Natural killer cell (primary cell): ENCODE data around the gene SYT13. TPM values are rescaled to one million over a fixed set of nuclear protein-coding genes. Genes with fewer than 3 reads are reported as not detected.

Experiments
- ATAC-seq, 3 donors: fragments of 150-1000 bp in 2 of 3; fragments of 200-7000 bp in 1 of 3; cut with Tn5 transposase; 1 replicate in 1 of 3; 2 replicates in 2 of 3; pipeline ENCODE4 v1.10.0; 2021; ENCODE audit warnings: mild to moderate bottlenecking in 2 of 3, moderate library complexity in 2 of 3
- DNase-seq, 2 donors: peaks; one replicate each; pipeline versions ENCODE4 v3.0.0 to v3.0.0-alpha.2; 2013 to 2021; ENCODE audit warnings: mixed read lengths in 1 of 2
- H3K27ac ChIP-seq: one replicate; pipeline ENCODE4 v1.5.1; 2013; ENCODE audit warnings: mild to moderate bottlenecking, low read length
- H3K27me3 ChIP-seq: one replicate; pipeline ENCODE4 v1.6.1; 2013; ENCODE audit warnings: low read length; ENCODE audit not compliant: control insufficient read depth, insufficient read depth
- H3K36me3 ChIP-seq: one replicate; pipeline ENCODE4 v1.6.1; 2013; ENCODE audit warnings: low read length; ENCODE audit not compliant: control insufficient read depth, insufficient read depth
- H3K4me1 ChIP-seq: one replicate; pipeline ENCODE4 v1.6.1; 2013; ENCODE audit warnings: low read length; ENCODE audit not compliant: control insufficient read depth, insufficient read depth
- H3K4me3 ChIP-seq: one replicate; pipeline ENCODE4 v1.5.1; 2013; ENCODE audit warnings: low read length
- H3K9me3 ChIP-seq: one replicate; pipeline ENCODE4 v1.6.1; 2013; ENCODE audit warnings: low read length; ENCODE audit not compliant: control insufficient read depth, insufficient read depth
- H3K27ac Mint-ChIP-seq, 2 donors: one replicate each; pipeline ENCODE4 v1.8.0; 2022; ENCODE audit warnings: mild to moderate bottlenecking in 2 of 2, mixed read lengths in 2 of 2, moderate library complexity in 1 of 2
- H3K27me3 Mint-ChIP-seq, 2 donors: one replicate each; pipeline ENCODE4 v1.8.0; 2022; ENCODE audit warnings: low read depth in 2 of 2, mixed read lengths in 2 of 2
- H3K36me3 Mint-ChIP-seq: one replicate; pipeline ENCODE4 v1.8.0; 2022; ENCODE audit warnings: mixed read lengths
- H3K4me1 Mint-ChIP-seq, 2 donors: one replicate each; pipeline ENCODE4 v1.8.0; 2022; ENCODE audit warnings: mixed read lengths in 2 of 2
- H3K4me3 Mint-ChIP-seq: one replicate; pipeline ENCODE4 v1.8.0; 2022; ENCODE audit warnings: mild to moderate bottlenecking, moderate library complexity, mixed read lengths
- H3K9me3 Mint-ChIP-seq, 2 donors: one replicate each; pipeline ENCODE4 v1.8.0; 2022; ENCODE audit warnings: mixed read lengths in 2 of 2
- WGBS: methylation state at CpG from one replicate; pipeline ENCODE4 v1.1.7; 2013; ENCODE audit warnings: missing lambda C conversion rate; ENCODE audit not compliant: insufficient coverage; 5-methylcytosine and 5-hydroxymethylcytosine counted together
- intact Hi-C: fragments of 100-400 bp; cut with micrococcal nuclease; formaldehyde crosslinking; loops from one replicate; pipeline ENCODE4 v1.14.2; 2022
- total RNA-seq, 4 donors: library from RNA; stranded (reverse); fragments of 120-200 nt in 1 of 4; gene quantifications; one replicate each; pipeline versions ENCODE4 v1.2.3 to v1.2.4, GENCODE V29; 2013 to 2022
- TF ChIP-seq, protein P1 (sequence below): fragments of 200-600 bp; IDR thresholded peaks from one replicate; pipeline ENCODE4 v1.8.0; 2022; ENCODE audit warnings: antibody characterized with exemption

SYT13 gene
- total RNA-seq, 3 donors from 2014 or later (not counting 1 experiment from before 2014, with no cell fraction given): not detected

DNA sequence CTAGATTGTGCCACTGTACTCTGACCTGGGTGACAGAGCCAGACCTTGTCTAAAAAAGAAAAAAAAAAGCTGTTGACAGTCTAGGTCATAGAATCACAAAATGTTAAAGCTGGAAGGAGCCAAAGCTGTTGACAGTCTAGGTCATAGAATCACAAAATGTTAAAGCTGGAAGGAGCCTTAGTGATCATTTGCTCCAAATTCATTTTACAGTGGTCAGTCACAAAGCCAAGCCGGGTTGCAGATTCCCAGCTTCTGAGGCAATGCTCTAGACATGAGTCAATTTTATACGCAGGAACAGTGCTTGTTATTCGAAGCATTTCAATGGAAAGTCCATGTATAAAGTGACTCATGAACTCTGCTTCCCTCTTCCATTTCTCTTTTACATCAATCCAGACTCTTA is 47.4 kb downstream of the SYT13 start:
- Histone ChIP-seq H3K27ac (no peak overlapping the region), H3K4me1 (peaks cover under 1% of the 10 kb centered on the region), H3K4me3 (no peak overlapping the region), H3K27me3 (no peaks in the 10 kb centered on the region), H3K36me3 (no peaks in the 10 kb centered on the region), H3K9me3 (no peaks in the 10 kb centered on the region)
- Mint-ChIP-seq H3K9me3 (no peaks in the 10 kb centered on the region), H3K4me3 (no peak overlapping the region), H3K36me3 (no peaks in the 10 kb centered on the region), H3K27ac (no peak overlapping the region), H3K4me1 (no peaks in the 10 kb centered on the region), H3K27me3 (peaks cover 15 to 21% of the 10 kb centered on the region in 2 donors)
- intact Hi-C loops: no loop called here
- ATAC-seq (no peak), DNase-seq (no peak)
- WGBS: 97% methylated on average over 3 of the region's 3 CpGs
- TF ChIP-seq, protein P1, sequence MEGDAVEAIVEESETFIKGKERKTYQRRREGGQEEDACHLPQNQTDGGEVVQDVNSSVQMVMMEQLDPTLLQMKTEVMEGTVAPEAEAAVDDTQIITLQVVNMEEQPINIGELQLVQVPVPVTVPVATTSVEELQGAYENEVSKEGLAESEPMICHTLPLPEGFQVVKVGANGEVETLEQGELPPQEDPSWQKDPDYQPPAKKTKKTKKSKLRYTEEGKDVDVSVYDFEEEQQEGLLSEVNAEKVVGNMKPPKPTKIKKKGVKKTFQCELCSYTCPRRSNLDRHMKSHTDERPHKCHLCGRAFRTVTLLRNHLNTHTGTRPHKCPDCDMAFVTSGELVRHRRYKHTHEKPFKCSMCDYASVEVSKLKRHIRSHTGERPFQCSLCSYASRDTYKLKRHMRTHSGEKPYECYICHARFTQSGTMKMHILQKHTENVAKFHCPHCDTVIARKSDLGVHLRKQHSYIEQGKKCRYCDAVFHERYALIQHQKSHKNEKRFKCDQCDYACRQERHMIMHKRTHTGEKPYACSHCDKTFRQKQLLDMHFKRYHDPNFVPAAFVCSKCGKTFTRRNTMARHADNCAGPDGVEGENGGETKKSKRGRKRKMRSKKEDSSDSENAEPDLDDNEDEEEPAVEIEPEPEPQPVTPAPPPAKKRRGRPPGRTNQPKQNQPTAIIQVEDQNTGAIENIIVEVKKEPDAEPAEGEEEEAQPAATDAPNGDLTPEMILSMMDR: no peak

DNA sequence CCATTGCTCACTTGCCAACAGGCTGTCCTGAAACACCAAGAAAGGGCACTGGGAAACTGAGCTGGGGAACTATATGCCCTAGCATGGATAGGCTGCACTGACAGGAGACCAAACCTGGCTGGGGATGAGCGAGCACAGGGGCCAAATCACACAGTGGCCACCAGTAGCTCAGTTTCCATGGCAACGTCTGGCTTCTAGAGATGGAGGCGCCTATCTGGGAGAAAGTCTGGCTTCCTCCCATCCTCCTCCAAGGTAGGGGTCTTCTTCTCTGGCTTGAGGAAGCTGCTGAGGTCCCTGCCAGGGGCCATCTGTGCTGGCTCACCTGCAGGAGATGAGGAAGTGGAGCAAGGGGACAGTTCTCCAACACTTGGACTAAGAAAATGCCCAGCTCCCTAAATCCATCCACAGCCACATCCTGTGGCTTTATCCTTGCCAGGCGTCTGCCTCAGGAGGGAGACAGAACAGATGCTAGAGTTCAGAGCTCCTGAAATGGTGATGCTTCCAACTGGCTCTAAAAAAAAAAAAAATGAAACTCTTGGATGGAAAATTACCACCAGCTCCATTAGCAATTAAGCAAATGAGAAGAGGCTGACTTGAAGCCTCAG is 48.3 kb downstream of the SYT13 start:
- no peak overlapping the region for H3K27ac Mint-ChIP-seq
- H3K36me3 Mint-ChIP-seq: no peaks in the 10 kb centered on the region
- H3K9me3 ChIP-seq: no peaks in the 10 kb centered on the region
- H3K27ac ChIP-seq: no peak overlapping the region
- H3K27me3 ChIP-seq: no peaks in the 10 kb centered on the region
- H3K9me3 Mint-ChIP-seq: no peaks in the 10 kb centered on the region
- H3K4me3 ChIP-seq: no peak overlapping the region
- intact Hi-C loops: no loop called here
- no peaks in the 10 kb centered on the region for H3K4me1 Mint-ChIP-seq
- ATAC-seq: no peak
- H3K36me3 ChIP-seq: no peaks in the 10 kb centered on the region
- TF ChIP-seq, protein P1: no peak
- WGBS: 64% methylated on average over 4 of the region's 4 CpGs
- DNase-seq: no peak
- no peak overlapping the region for H3K4me3 Mint-ChIP-seq
- H3K27me3 Mint-ChIP-seq: peaks cover 15 to 21% of the 10 kb centered on the region in 2 donors
- peaks cover 4% of the 10 kb centered on the region for H3K4me1 ChIP-seq

DNA sequence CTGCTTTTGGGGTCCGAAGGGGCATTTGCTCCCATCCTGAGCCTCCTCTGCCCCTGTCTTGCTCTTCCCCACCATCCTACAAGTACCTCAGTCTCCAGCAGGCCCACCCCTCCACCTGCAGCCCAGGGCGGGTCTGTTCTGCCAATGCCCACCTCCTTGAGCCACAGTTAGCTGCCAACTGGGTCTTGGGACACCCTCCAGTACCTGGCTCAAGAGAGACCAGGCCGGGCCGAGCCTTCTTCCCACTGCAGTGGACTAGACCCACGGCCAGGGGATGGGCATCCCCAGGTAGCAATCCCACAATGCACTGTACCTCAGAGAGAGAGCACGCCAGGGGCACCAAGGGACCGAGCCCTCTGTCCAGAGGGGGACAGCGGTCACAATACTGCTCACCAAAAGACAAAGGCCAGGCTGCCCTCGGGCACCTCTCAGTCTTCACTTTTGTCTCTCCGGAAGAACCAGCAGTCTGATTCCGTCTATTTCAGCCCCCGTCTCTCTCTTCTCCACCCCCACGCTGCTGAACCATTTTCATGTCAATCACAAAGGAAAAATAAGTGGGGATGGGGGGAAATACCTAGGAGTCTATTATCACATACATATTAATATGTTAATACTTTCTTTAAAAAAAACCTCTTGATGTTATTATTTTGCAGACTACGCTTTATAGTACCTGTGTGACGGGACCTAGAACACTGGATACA is 51.7 kb downstream of the SYT13 start:
- intact Hi-C loops: no loop called here
- Mint-ChIP-seq H3K9me3 (no peaks in the 10 kb centered on the region), H3K36me3 (no peaks in the 10 kb centered on the region), H3K27me3 (peaks cover 11 to 12% of the 10 kb centered on the region in 2 donors), H3K4me1 (no peaks in the 10 kb centered on the region), H3K27ac (no peak overlapping the region), H3K4me3 (no peak overlapping the region)
- no peak overlapping the region for H3K27ac ChIP-seq
- TF ChIP-seq, protein P1: no peak
- 93% methylated on average over 12 of the region's 15 CpGs for WGBS
- no peaks in the 10 kb centered on the region for H3K27me3 ChIP-seq
- no peaks in the 10 kb centered on the region for H3K9me3 ChIP-seq
- DNase-seq: no peak
- peaks cover 4% of the 10 kb centered on the region for H3K4me1 ChIP-seq
- no peaks in the 10 kb centered on the region for H3K36me3 ChIP-seq
- no peak overlapping the region for H3K4me3 ChIP-seq
- ATAC-seq: no peak

DNA sequence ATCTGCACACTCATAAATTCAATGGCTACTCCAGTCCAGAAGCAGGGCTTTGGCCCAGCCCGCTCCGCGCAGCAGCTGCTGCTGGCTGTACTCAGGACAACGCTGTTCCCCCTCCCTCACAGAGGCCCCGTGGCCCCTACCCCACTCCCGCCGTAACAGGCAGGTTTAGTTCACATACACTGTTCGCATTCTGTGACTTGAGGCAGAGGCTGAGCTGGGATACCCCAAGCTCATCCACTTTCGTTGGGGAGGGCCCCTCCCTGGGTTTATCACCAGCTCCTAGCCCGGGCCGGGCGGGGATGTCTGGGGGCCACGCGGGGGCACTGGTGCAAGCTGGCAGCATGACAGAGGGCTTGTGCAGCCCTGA is 52.4 kb downstream of the SYT13 start:
- H3K27ac Mint-ChIP-seq: no peak overlapping the region
- 85% methylated on average over 14 of the region's 14 CpGs for WGBS
- no peaks in the 10 kb centered on the region for H3K27me3 ChIP-seq
- intact Hi-C loops: no loop called here
- no peak for ATAC-seq
- H3K36me3 ChIP-seq: no peaks in the 10 kb centered on the region
- TF ChIP-seq, protein P1: no peak
- peaks cover 9% of the 10 kb centered on the region in 2 donors for H3K27me3 Mint-ChIP-seq
- no peak overlapping the region for H3K27ac ChIP-seq
- peaks cover 4% of the 10 kb centered on the region for H3K4me1 ChIP-seq
- H3K4me3 ChIP-seq: no peak overlapping the region
- no peak overlapping the region for H3K4me3 Mint-ChIP-seq
- no peaks in the 10 kb centered on the region for H3K9me3 ChIP-seq
- H3K9me3 Mint-ChIP-seq: no peaks in the 10 kb centered on the region
- H3K4me1 Mint-ChIP-seq: no peaks in the 10 kb centered on the region
- H3K36me3 Mint-ChIP-seq: no peaks in the 10 kb centered on the region
- no peak for DNase-seq
